ENCODE results near the gene KDM8.

KDM8 gene

GRCh38 chr16:27232061-27232900, 29.0 kb downstream of the KDM8 start:
- DNase-seq, result peak in 1 of 4 experiments; percentile 33

- no peak for DNase-seq
Observed at GRCh38 chr16:27232901-27233625, 29.7 kb downstream of the KDM8 start.

GRCh38 chr16:27233731-27234130, 30.4 kb downstream of the KDM8 start:
- no peak for DNase-seq

- DNase-seq, result no peak
Observed at GRCh38 chr16:27234171-27234570, 30.8 kb downstream of the KDM8 start.

GRCh38 chr16:27234603-27235002, 31.3 kb downstream of the KDM8 start:
- DNase-seq, result no peak

GRCh38 chr16:27235055-27235937, 32.0 kb downstream of the KDM8 start:
- DNase-seq, result peak; percentile 37 to 78 (median 60)

- DNase-seq, result no peak
Observed at GRCh38 chr16:27235938-27236245, 32.6 kb downstream of the KDM8 start.

GRCh38 chr16:27236635-27237218, 33.4 kb downstream of the KDM8 start:
- DNase-seq, result no peak

- DNase-seq, result peak in 3 of 4 experiments; percentile 46 to 59 (median 48)
Observed at GRCh38 chr16:27237219-27238015, 34.1 kb downstream of the KDM8 start.

- no peak for DNase-seq
Observed at GRCh38 chr16:27238016-27238587, 34.8 kb downstream of the KDM8 start.

GRCh38 chr16:27238591-27238990, 35.3 kb downstream of the KDM8 start:
- DNase-seq, result no peak

GRCh38 chr16:27239026-27239425, 35.7 kb downstream of the KDM8 start:
- no peak for DNase-seq

GRCh38 chr16:27239906-27240655, 36.8 kb downstream of the KDM8 start:
- no peak for DNase-seq

GRCh38 chr16:27240948-27241531, 37.7 kb downstream of the KDM8 start:
- no peak for DNase-seq

- DNase-seq, result no peak
Observed at GRCh38 chr16:27241658-27242057, 38.3 kb downstream of the KDM8 start.

GRCh38 chr16:27242398-27242797, 39.1 kb downstream of the KDM8 start:
- DNase-seq, result no peak

GRCh38 chr16:27242868-27243590, 39.7 kb downstream of the KDM8 start:
- peak in 1 of 4 experiments; percentile 25 for DNase-seq

GRCh38 chr16:27243725-27244362, 40.5 kb downstream of the KDM8 start:
- no peak for DNase-seq

GRCh38 chr16:27244363-27244755, 41.0 kb downstream of the KDM8 start:
- DNase-seq, result no peak
